NB4 (cell line): ENCODE data around the gene LRRC28.

ENCODE experiments used
- MYC ChIP-seq: IDR thresholded peaks from 2 replicates; pipeline ENCODE4 v1.6.1; 2011; ENCODE audit warnings: low read depth, low read length
- POLR2A ChIP-seq: IDR thresholded peaks from 2 replicates; pipeline ENCODE4 v1.6.1; 2011; ENCODE audit warnings: mild to moderate bottlenecking; ENCODE audit not compliant: insufficient read length; ENCODE audit errors: extremely low read depth
- TF ChIP-seq, protein P1 (sequence below): IDR thresholded peaks from one replicate; pipeline ENCODE4 v1.5.1; 2012; ENCODE audit warnings: low read depth, low read length
- TF ChIP-seq, protein P2 (sequence below): IDR thresholded peaks from 2 replicates; pipeline ENCODE4 v1.6.1; 2011; ENCODE audit warnings: low read depth, low read length

DNA sequence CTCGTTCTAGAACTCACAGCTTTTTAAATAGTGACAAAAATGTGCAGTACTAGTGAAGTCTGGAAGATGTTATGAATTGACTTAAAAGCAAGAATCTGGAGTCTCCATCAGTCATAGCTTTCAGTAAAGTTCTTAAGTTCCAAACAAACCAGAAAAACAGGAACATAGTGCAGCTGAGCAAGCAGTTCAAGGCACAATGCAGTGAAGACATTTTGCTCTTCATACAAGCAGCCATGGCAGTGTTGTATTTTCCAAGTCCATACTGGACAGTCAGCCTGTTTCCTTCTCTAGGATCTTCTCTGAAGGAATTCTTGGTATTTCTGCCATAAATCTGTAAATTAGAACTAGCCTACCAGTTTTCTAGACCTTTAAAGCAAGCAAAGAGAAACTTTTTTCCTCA, 90.5 kb downstream of the LRRC28 start:
- TF ChIP-seq, protein P1, sequence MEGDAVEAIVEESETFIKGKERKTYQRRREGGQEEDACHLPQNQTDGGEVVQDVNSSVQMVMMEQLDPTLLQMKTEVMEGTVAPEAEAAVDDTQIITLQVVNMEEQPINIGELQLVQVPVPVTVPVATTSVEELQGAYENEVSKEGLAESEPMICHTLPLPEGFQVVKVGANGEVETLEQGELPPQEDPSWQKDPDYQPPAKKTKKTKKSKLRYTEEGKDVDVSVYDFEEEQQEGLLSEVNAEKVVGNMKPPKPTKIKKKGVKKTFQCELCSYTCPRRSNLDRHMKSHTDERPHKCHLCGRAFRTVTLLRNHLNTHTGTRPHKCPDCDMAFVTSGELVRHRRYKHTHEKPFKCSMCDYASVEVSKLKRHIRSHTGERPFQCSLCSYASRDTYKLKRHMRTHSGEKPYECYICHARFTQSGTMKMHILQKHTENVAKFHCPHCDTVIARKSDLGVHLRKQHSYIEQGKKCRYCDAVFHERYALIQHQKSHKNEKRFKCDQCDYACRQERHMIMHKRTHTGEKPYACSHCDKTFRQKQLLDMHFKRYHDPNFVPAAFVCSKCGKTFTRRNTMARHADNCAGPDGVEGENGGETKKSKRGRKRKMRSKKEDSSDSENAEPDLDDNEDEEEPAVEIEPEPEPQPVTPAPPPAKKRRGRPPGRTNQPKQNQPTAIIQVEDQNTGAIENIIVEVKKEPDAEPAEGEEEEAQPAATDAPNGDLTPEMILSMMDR: no peak
- no peak for TF ChIP-seq POLR2A
- TF ChIP-seq, protein P2, sequence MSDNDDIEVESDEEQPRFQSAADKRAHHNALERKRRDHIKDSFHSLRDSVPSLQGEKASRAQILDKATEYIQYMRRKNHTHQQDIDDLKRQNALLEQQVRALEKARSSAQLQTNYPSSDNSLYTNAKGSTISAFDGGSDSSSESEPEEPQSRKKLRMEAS: no peak
- no peak for TF ChIP-seq MYC
